GM19240 (cell line): ENCODE results near the gene LRRC8A.
A peak's percentile ranks its signal among the peaks of the same experiment; 100 is the strongest.
"Not testable (repeated sequence)": the region's sequence is repeated elsewhere in the genome, so short reads cannot be mapped to it uniquely, and the experiment has no call there.

Experiments used
- DNase-seq: peaks from one replicate; pipeline ENCODE4 v3.0.0; 2011; ENCODE audit warnings: low spot score; ENCODE audit not compliant: insufficient read length

LRRC8A gene

GRCh38 chr9:128881884-128882676 lies at the start of gene LRRC8A, which contains the start of gene KYAT1:
LRRC8A (plus strand) TSS chr9:128882133; CDS start chr9:128907165, 25,032 bp downstream.
KYAT1 (minus strand) TSS chr9:128881950; CDS start chr9:128845405, 36,545 bp downstream.
- peak; percentile 93 for DNase-seq

GRCh38 chr9:128833696-128834095 lies 48.2 kb upstream of the LRRC8A start:
- no peak for DNase-seq

GRCh38 chr9:128835246-128836210 lies 46.4 kb upstream of the LRRC8A start:
- no peak for DNase-seq

GRCh38 chr9:128836509-128837145 lies 45.3 kb upstream of the LRRC8A start:
- DNase-seq: no peak

GRCh38 chr9:128838338-128838737 lies 43.6 kb upstream of the LRRC8A start:
- DNase-seq: no peak

GRCh38 chr9:128840524-128840923 lies 41.4 kb upstream of the LRRC8A start:
- no peak for DNase-seq

- no peak for DNase-seq
These were observed 40.0 kb upstream of the LRRC8A start for GRCh38 chr9:128841694-128842492.

GRCh38 chr9:128843171-128843570 lies 38.8 kb upstream of the LRRC8A start:
- not testable (repeated sequence) for DNase-seq

GRCh38 chr9:128845186-128845931 lies 36.6 kb upstream of the LRRC8A start:
- DNase-seq: no peak

GRCh38 chr9:128846680-128847030 lies 35.3 kb upstream of the LRRC8A start:
- no peak for DNase-seq

- DNase-seq: no peak
These were observed 34.1 kb upstream of the LRRC8A start for GRCh38 chr9:128847803-128848202.

- DNase-seq: not testable (repeated sequence)
These were observed 30.9 kb upstream of the LRRC8A start for GRCh38 chr9:128851024-128851423.

GRCh38 chr9:128851779-128852600 lies 29.9 kb upstream of the LRRC8A start:
- not testable (repeated sequence) for DNase-seq

- not testable (repeated sequence) for DNase-seq
These were observed 29.3 kb upstream of the LRRC8A start for GRCh38 chr9:128852646-128853045.

GRCh38 chr9:128854454-128854853 lies 27.5 kb upstream of the LRRC8A start:
- DNase-seq: not testable (repeated sequence)

- DNase-seq: not testable (repeated sequence)
These were observed 23.5 kb upstream of the LRRC8A start for GRCh38 chr9:128858476-128858875.

GRCh38 chr9:128860937-128861336 lies 21.0 kb upstream of the LRRC8A start:
- no peak for DNase-seq

GRCh38 chr9:128861501-128861900 lies 20.4 kb upstream of the LRRC8A start:
- DNase-seq: no peak

- DNase-seq: no peak
These were observed 19.5 kb upstream of the LRRC8A start for GRCh38 chr9:128862401-128862851.
